Measurements from ENCODE around the gene EFR3B.

GRCh38 chr2:25062511-25062917, 20.6 kb downstream of the EFR3B start:
- no peak for TF ChIP-seq CTCF (conservative IDR thresholded peaks at IDR 0.05)
- no peak for TF ChIP-seq EZH2 (IDR thresholded peaks at IDR 0.05; ENCODE audit: low read depth)

Data from PC-9 (cell line).